Measurements from ENCODE around the gene KAT2A.

GRCh38 chr17:42120770-42121769 lies at the start of gene KAT2A:
- TF ChIP-seq SUZ12 (IDR thresholded peaks at IDR 0.05; ENCODE audit: extremely low read depth, insufficient read depth, insufficient read length) (no peak), ZNF274 (IDR thresholded peaks at IDR 0.05; ENCODE audit: low read depth, low read length) (no peak), YY1 (IDR thresholded peaks at IDR 0.05; ENCODE audit: insufficient read depth, insufficient read length) (peak; percentile 34)
